ENCODE results near the gene PSAPL1.

Gene PSAPL1

GRCh38 chr4:7423391-7423790 is 11.3 kb downstream of the PSAPL1 start:
- no peak for DNase-seq
- Histone ChIP-seq H3K36me3 (ENCODE audit: control insufficient read depth in 1 of 2, insufficient read depth in 2 of 2, low read depth in 1 of 2, low read length in 2 of 2) (no peaks in the 10 kb centered on the region), H2BK5ac (ENCODE audit: low read depth, low read length, poor library complexity, severe bottlenecking) (no peak overlapping the region), H2BK12ac (ENCODE audit: low read length in 2 of 2) (no peak overlapping the region), H3K4me1 (ENCODE audit: control insufficient read depth, insufficient read depth, low read depth, low read length) (peaks cover 6% of the 10 kb centered on the region), H3K79me1 (replicated peaks; ENCODE audit: low read length, poor library complexity, severe bottlenecking) (no peaks in the 10 kb centered on the region), H3K4ac (ENCODE audit: low read depth in 1 of 2, low read length in 2 of 2) (no peak overlapping the region), H3K23ac (ENCODE audit: low read length in 2 of 2) (no peak overlapping the region), H3K9me3 (ENCODE audit: control insufficient read depth, low read length) (no peaks in the 10 kb centered on the region), H3K4me2 (ENCODE audit: low read length, poor library complexity, severe bottlenecking) (no peak overlapping the region), H3K9ac (ENCODE audit: low read length) (no peak overlapping the region), H2BK120ac (ENCODE audit: low read depth, low read length) (no peak overlapping the region), H3K14ac (ENCODE audit: low read length in 2 of 2) (no peak overlapping the region), H4K91ac (ENCODE audit: low read length) (no peak overlapping the region), H3K27me3 (ENCODE audit: control insufficient read depth in 1 of 2, insufficient read depth in 1 of 2, low read length in 2 of 2) (peaks cover 4 to 19% of the 10 kb centered on the region in 2 experiments), H3K27ac (ENCODE audit: low read length, poor library complexity, severe bottlenecking) (no peak overlapping the region), H2AFZ (ENCODE audit: low read depth, low read length) (no peak overlapping the region), H3K18ac (ENCODE audit: low read depth in 1 of 2, low read length in 2 of 2) (no peak overlapping the region), H3K4me3 (ENCODE audit: insufficient read depth in 1 of 2, low read depth in 1 of 2, low read length in 2 of 2) (no peak overlapping the region), H2BK15ac (ENCODE audit: low read depth, poor library complexity, severe bottlenecking) (no peak overlapping the region), H2AK5ac (ENCODE audit: low read length, severe bottlenecking) (no peak overlapping the region), H4K8ac (ENCODE audit: low read length) (no peak overlapping the region)
- 64% methylated on average over 3 of the region's 5 CpGs for WGBS

GRCh38 chr4:7422898-7423180 is 11.9 kb downstream of the PSAPL1 start:
- no peaks in the 10 kb centered on the region for H3K9me3 ChIP-seq (ENCODE audit: control insufficient read depth, low read length)
- H3K36me3 ChIP-seq (ENCODE audit: control insufficient read depth in 1 of 2, insufficient read depth in 2 of 2, low read depth in 1 of 2, low read length in 2 of 2): no peaks in the 10 kb centered on the region
- H4K91ac ChIP-seq (ENCODE audit: low read length): no peak overlapping the region
- no peak overlapping the region for H2BK15ac ChIP-seq (ENCODE audit: low read depth, poor library complexity, severe bottlenecking)
- WGBS: 95% methylated on average over 9 of the region's 9 CpGs
- H3K4me1 ChIP-seq (ENCODE audit: control insufficient read depth, insufficient read depth, low read depth, low read length): peaks cover 2% of the 10 kb centered on the region
- H3K27me3 ChIP-seq (ENCODE audit: control insufficient read depth in 1 of 2, insufficient read depth in 1 of 2, low read length in 2 of 2): peaks cover 4 to 19% of the 10 kb centered on the region in 2 experiments
- no peak overlapping the region for H2BK120ac ChIP-seq (ENCODE audit: low read depth, low read length)
- no peak overlapping the region for H3K14ac ChIP-seq (ENCODE audit: low read length in 2 of 2)
- no peak overlapping the region for H3K4ac ChIP-seq (ENCODE audit: low read depth in 1 of 2, low read length in 2 of 2)
- no peak overlapping the region for H3K4me3 ChIP-seq (ENCODE audit: insufficient read depth in 1 of 2, low read depth in 1 of 2, low read length in 2 of 2)
- H2BK12ac ChIP-seq (ENCODE audit: low read length in 2 of 2): no peak overlapping the region
- H3K9ac ChIP-seq (ENCODE audit: low read length): no peak overlapping the region
- H2AFZ ChIP-seq (ENCODE audit: low read depth, low read length): no peak overlapping the region
- H2BK5ac ChIP-seq (ENCODE audit: low read depth, low read length, poor library complexity, severe bottlenecking): no peak overlapping the region
- no peak overlapping the region for H3K23ac ChIP-seq (ENCODE audit: low read length in 2 of 2)
- no peak overlapping the region for H4K8ac ChIP-seq (ENCODE audit: low read length)
- no peaks in the 10 kb centered on the region for H3K79me1 ChIP-seq (replicated peaks; ENCODE audit: low read length, poor library complexity, severe bottlenecking)
- no peak overlapping the region for H3K4me2 ChIP-seq (ENCODE audit: low read length, poor library complexity, severe bottlenecking)
- H3K27ac ChIP-seq (ENCODE audit: low read length, poor library complexity, severe bottlenecking): no peak overlapping the region
- no peak overlapping the region for H3K18ac ChIP-seq (ENCODE audit: low read depth in 1 of 2, low read length in 2 of 2)
- DNase-seq: no peak
- H2AK5ac ChIP-seq (ENCODE audit: low read length, severe bottlenecking): no peak overlapping the region

GRCh38 chr4:7422151-7422897 is 12.4 kb downstream of the PSAPL1 start:
- Histone ChIP-seq H3K4ac (ENCODE audit: low read depth in 1 of 2, low read length in 2 of 2) (no peak overlapping the region), H4K91ac (ENCODE audit: low read length) (no peak overlapping the region), H2BK15ac (ENCODE audit: low read depth, poor library complexity, severe bottlenecking) (no peak overlapping the region), H3K18ac (ENCODE audit: low read depth in 1 of 2, low read length in 2 of 2) (no peak overlapping the region), H3K9me3 (ENCODE audit: control insufficient read depth, low read length) (no peaks in the 10 kb centered on the region), H3K36me3 (ENCODE audit: control insufficient read depth in 1 of 2, insufficient read depth in 2 of 2, low read depth in 1 of 2, low read length in 2 of 2) (no peaks in the 10 kb centered on the region), H2AK5ac (ENCODE audit: low read length, severe bottlenecking) (no peak overlapping the region), H3K9ac (ENCODE audit: low read length) (no peak overlapping the region), H2BK12ac (ENCODE audit: low read length in 2 of 2) (no peak overlapping the region), H3K4me3 (ENCODE audit: insufficient read depth in 1 of 2, low read depth in 1 of 2, low read length in 2 of 2) (no peak overlapping the region), H3K79me1 (replicated peaks; ENCODE audit: low read length, poor library complexity, severe bottlenecking) (no peaks in the 10 kb centered on the region), H3K4me2 (ENCODE audit: low read length, poor library complexity, severe bottlenecking) (no peak overlapping the region), H4K8ac (ENCODE audit: low read length) (no peak overlapping the region), H3K27me3 (ENCODE audit: control insufficient read depth in 1 of 2, insufficient read depth in 1 of 2, low read length in 2 of 2) (peaks cover 4 to 19% of the 10 kb centered on the region in 2 experiments), H3K4me1 (ENCODE audit: control insufficient read depth, insufficient read depth, low read depth, low read length) (peaks cover 2% of the 10 kb centered on the region), H2BK120ac (ENCODE audit: low read depth, low read length) (no peak overlapping the region), H3K27ac (ENCODE audit: low read length, poor library complexity, severe bottlenecking) (no peak overlapping the region), H2BK5ac (ENCODE audit: low read depth, low read length, poor library complexity, severe bottlenecking) (no peak overlapping the region), H2AFZ (ENCODE audit: low read depth, low read length) (no peak overlapping the region), H3K14ac (ENCODE audit: low read length in 2 of 2) (no peak overlapping the region), H3K23ac (ENCODE audit: low read length in 2 of 2) (no peak overlapping the region)
- 88% methylated on average over 19 of the region's 19 CpGs for WGBS
- no peak for DNase-seq

GRCh38 chr4:7421356-7422150 is 13.2 kb downstream of the PSAPL1 start:
- peaks cover 2% of the 10 kb centered on the region for H3K4me1 ChIP-seq (ENCODE audit: control insufficient read depth, insufficient read depth, low read depth, low read length)
- no peak overlapping the region for H3K14ac ChIP-seq (ENCODE audit: low read length in 2 of 2)
- no peak overlapping the region for H3K23ac ChIP-seq (ENCODE audit: low read length in 2 of 2)
- H3K4me3 ChIP-seq (ENCODE audit: insufficient read depth in 1 of 2, low read depth in 1 of 2, low read length in 2 of 2): no peak overlapping the region
- H2BK12ac ChIP-seq (ENCODE audit: low read length in 2 of 2): no peak overlapping the region
- H3K4ac ChIP-seq (ENCODE audit: low read depth in 1 of 2, low read length in 2 of 2): no peak overlapping the region
- no peak overlapping the region for H3K18ac ChIP-seq (ENCODE audit: low read depth in 1 of 2, low read length in 2 of 2)
- no peaks in the 10 kb centered on the region for H3K36me3 ChIP-seq (ENCODE audit: control insufficient read depth in 1 of 2, insufficient read depth in 2 of 2, low read depth in 1 of 2, low read length in 2 of 2)
- no peak overlapping the region for H4K8ac ChIP-seq (ENCODE audit: low read length)
- no peak overlapping the region for H2BK5ac ChIP-seq (ENCODE audit: low read depth, low read length, poor library complexity, severe bottlenecking)
- H2BK120ac ChIP-seq (ENCODE audit: low read depth, low read length): no peak overlapping the region
- H2BK15ac ChIP-seq (ENCODE audit: low read depth, poor library complexity, severe bottlenecking): no peak overlapping the region
- peaks cover 4 to 19% of the 10 kb centered on the region in 2 experiments for H3K27me3 ChIP-seq (ENCODE audit: control insufficient read depth in 1 of 2, insufficient read depth in 1 of 2, low read length in 2 of 2)
- no peaks in the 10 kb centered on the region for H3K9me3 ChIP-seq (ENCODE audit: control insufficient read depth, low read length)
- H3K79me1 ChIP-seq (replicated peaks; ENCODE audit: low read length, poor library complexity, severe bottlenecking): no peaks in the 10 kb centered on the region
- H3K4me2 ChIP-seq (ENCODE audit: low read length, poor library complexity, severe bottlenecking): no peak overlapping the region
- WGBS: 78% methylated on average over 23 of the region's 24 CpGs
- H2AFZ ChIP-seq (ENCODE audit: low read depth, low read length): no peak overlapping the region
- no peak overlapping the region for H3K9ac ChIP-seq (ENCODE audit: low read length)
- H3K27ac ChIP-seq (ENCODE audit: low read length, poor library complexity, severe bottlenecking): no peak overlapping the region
- DNase-seq: no peak
- H2AK5ac ChIP-seq (ENCODE audit: low read length, severe bottlenecking): no peak overlapping the region
- H4K91ac ChIP-seq (ENCODE audit: low read length): no peak overlapping the region

Data from mesenchymal stem cell (in vitro differentiated cells and primary cell).